NB4 (cell line): Measurements from ENCODE around the gene TFF2.

Source experiments
- CTCF ChIP-seq: IDR thresholded peaks from one replicate; pipeline ENCODE4 v1.5.1; 2012; ENCODE audit warnings: low read depth, low read length
- MYC ChIP-seq: IDR thresholded peaks from 2 replicates; pipeline ENCODE4 v1.6.1; 2011; ENCODE audit warnings: low read depth, low read length
- POLR2A ChIP-seq: IDR thresholded peaks from 2 replicates; pipeline ENCODE4 v1.6.1; 2011; ENCODE audit warnings: mild to moderate bottlenecking; ENCODE audit not compliant: insufficient read length; ENCODE audit errors: extremely low read depth

- TF ChIP-seq CTCF (no peak), POLR2A (no peak), MYC (no peak)
These were observed 30.8 kb downstream of the TFF2 start for GRCh38 chr21:42319851-42320572.
